Mammary epithelial cell (primary cell): ENCODE results near the gene HGS.

Experiments
- EZH2 ChIP-seq: IDR thresholded peaks from 2 replicates; pipeline ENCODE4 v1.6.1; 2012; ENCODE audit warnings: low read length, inconsistent platforms, borderline replicate concordance
- TF ChIP-seq, protein P1 (sequence below), 2 donors: IDR thresholded peaks in 1 of 2; conservative IDR thresholded peaks in 1 of 2; 2 replicates each; pipeline ENCODE4 v1.5.1; 2011 to 2012; ENCODE audit warnings: inconsistent platforms in 2 of 2, low read length in 2 of 2, mild to moderate bottlenecking in 2 of 2, control low read depth in 1 of 2, low read depth in 1 of 2; ENCODE audit not compliant: insufficient read depth in 1 of 2; ENCODE audit errors: extremely low read depth in 1 of 2

- TF ChIP-seq, protein P1, sequence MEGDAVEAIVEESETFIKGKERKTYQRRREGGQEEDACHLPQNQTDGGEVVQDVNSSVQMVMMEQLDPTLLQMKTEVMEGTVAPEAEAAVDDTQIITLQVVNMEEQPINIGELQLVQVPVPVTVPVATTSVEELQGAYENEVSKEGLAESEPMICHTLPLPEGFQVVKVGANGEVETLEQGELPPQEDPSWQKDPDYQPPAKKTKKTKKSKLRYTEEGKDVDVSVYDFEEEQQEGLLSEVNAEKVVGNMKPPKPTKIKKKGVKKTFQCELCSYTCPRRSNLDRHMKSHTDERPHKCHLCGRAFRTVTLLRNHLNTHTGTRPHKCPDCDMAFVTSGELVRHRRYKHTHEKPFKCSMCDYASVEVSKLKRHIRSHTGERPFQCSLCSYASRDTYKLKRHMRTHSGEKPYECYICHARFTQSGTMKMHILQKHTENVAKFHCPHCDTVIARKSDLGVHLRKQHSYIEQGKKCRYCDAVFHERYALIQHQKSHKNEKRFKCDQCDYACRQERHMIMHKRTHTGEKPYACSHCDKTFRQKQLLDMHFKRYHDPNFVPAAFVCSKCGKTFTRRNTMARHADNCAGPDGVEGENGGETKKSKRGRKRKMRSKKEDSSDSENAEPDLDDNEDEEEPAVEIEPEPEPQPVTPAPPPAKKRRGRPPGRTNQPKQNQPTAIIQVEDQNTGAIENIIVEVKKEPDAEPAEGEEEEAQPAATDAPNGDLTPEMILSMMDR (conservative IDR thresholded peaks at IDR 0.05 in 1 of 2, IDR thresholded peaks at IDR 0.05 in 1 of 2; ENCODE audit: extremely low read depth in 1 of 2, insufficient read depth in 1 of 2, low read depth in 1 of 2, low read length in 2 of 2): no peak
- no peak for TF ChIP-seq EZH2
Observed at GRCh38 chr17:81717049-81717765, 33.4 kb downstream of the HGS start.
